Embryonic facial prominence (tissue), 1 donor: ENCODE data around the gene SLC17A1.
"Not testable (repeated sequence)": the region's sequence is repeated elsewhere in the genome, so short reads cannot be mapped to it uniquely, and the experiment has no call there.

Experiments
- DNase-seq: peaks from one replicate; pipeline ENCODE4 v3.0.0-alpha.2; 2016; ENCODE audit errors: extremely low spot score

The SLC17A1 gene

DNA sequence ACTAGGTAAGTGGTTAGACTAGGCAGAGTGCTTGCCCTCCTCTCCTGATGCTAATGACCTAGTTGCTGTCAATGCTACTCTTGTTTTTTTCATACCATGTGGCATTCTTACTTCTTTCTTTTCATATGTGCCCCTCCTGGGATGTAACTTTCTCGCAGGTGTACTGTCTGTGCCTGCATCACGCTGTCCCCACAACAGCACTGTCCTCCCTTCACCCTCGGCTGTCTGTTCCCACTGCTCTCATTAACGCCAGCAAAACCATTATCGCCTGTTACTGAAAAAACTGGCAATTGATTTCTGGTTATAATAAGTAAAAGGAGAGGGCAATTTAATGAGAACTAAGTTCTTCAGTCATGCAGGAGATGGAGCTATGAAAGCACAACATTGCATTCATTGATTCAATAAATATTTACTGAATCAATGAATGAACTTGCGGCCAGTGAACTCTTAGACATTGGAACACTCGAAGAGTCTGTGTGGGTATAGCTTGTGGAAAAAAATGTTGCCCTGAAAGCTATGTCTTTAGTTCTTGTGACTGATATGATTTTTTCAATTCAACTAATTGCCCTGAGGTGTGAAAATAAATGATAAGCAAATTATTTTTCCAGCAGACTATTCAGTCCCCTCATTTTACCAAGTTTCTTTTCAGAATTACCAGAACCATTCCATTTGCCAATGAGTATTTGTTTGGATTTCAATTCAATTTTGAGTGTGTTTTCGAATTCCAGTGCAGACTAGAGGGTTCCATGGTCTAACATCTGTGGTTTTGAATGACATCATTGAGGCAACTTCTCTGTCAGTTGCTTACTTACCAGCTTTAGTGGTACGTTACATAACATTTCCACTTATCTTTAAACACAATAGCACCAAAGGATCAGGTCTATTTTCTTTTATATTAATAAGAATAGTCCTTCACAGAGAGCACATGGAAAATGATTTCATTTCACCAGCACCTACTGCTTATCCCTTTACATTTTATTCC, 75.2 kb downstream of the SLC17A1 start:
- DNase-seq = no peak

DNA sequence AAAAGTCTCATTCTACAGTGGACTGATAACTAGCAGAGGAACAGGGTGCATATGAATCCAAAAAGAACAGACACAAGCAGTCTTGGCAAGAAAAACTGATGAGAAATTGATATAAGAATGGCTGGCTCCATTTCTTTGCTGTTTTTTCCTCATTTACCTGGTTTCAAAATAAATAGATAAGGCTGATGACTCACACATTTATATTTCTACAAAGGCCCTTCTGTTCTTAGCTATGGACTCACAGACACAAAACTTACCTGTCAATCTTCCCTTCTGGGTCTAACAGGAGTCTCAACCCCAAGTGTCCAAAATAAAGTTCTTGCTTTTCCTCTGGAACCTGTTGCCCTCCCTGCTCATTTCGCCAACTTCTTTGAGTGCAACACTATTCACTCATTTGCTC, 76.4 kb downstream of the SLC17A1 start:
- no peak for DNase-seq

DNA sequence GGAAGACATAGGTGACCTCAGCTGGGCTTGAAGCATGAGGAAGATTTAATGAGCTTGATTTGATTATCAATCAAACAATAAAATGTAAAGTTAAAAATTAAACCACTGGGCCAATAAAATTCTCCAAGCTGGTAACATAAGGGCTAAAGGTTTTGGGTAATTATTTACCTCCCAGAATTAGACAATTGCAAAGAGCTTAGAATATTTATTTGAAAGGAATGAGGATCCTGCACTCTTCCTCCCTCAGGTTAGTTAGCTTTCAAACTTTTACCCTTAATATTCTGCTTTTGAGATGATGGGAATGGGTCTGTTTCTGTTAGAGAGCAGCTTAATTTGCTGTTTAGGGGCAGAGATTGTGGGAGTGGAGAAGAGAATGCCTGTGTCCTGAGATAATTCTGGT, 77.3 kb downstream of the SLC17A1 start, which contains the start of gene SLC17A4:
TSS of gene SLC17A4 (plus strand) at position 208 of the 400 bp plus-strand sequence. CDS start 7,221 bp downstream, outside the sequence.
- no peak for DNase-seq

DNA sequence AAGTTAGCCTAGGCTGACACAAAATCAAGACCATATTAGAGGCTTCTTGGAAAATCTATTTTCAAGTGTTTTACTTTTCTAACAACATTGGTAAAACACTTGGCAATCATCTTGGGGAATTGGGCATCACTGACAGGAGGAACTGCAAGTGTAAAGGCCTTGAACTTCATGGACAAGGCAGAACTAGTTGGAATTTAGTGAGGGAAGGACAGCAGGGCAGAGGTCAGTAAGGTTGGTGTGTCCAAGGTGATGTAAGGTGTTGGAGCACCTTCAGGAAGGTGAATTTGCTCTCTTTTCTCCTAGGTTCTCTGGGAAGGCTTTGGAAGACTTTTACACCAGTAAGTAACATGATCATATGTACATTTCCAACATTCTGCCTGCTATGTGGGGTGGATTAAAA, 78.8 kb downstream of the SLC17A1 start:
- DNase-seq = no peak

DNA sequence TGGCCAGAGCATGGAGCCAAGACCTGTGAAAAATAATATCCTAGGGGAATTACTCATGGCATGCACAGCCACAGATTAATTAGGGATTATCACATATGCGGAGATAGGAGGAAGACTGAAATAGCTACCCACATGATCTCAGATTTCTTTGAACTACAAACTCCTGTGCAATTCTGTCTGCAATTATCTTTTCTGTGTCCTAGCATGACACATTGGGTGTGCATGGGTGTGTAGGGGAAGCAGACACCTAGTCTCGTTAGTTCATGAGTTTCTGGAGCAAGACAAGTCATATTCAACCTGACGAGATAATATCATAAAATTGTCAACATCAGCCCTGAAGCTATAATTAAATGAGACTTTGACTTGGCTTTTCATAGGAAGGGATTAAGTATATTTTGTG, 80.9 kb downstream of the SLC17A1 start:
- DNase-seq = no peak

DNA sequence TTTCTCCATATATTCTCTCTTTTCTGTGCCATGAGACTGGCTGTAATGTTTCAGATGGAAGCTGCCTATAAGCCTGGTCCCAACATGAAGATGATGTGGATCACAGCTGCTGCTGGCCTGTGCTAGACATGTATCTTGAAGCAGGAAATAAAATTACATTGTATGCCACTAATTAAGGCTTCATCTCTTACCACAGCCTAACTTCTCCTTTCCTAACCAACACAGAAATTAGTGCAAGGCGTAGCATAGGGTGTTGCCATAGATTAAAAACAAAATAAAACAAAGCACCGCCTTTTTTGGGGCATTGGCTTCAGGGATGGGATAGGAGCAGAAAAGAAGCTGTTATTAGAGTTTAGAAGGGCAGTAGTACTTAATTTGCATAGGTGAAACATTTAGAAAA, 82.0 kb downstream of the SLC17A1 start:
- no peak for DNase-seq

DNA sequence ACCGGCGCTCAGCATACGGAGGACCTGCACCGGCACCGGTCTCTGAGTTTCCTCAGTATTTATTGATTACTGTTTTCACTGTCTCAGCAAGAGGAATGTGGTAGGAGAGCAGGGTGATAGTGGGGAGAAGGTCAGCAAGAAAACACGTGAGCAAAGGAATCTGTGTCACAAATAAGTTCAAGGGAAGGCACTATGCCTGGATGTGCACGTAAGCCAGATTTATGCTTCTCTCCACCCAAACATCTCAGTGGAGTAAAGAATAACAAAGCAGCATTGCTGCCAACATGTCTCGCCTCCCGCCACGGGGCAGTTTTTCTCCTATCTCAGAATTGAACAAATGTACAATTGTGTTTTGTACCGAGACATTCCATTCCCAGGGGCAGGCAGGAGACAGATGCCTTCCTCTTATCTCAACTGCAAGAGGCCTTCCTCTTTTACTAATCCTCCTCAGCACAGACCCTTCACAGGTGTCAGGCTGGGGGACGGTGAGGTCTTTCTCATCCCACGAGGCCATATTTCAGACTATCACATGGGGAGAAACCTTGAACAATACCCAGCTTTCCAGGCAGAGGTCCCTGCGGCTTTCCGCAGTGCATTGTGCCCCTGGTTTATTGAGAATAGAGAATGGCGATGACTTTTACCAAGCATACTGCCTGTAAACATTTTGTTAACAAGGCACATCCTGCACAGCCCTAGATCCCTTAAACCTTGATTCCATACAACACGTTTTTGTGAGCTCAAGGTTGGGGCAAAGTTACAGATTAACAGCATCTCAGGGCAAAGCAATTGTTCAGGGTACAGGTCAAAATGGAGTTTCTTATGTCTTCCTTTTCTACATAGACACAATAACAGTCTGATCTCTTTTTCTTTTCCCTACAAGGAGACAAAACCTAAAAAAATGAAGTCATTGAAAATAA, 83.0 kb downstream of the SLC17A1 start:
- not testable (repeated sequence) for DNase-seq

DNA sequence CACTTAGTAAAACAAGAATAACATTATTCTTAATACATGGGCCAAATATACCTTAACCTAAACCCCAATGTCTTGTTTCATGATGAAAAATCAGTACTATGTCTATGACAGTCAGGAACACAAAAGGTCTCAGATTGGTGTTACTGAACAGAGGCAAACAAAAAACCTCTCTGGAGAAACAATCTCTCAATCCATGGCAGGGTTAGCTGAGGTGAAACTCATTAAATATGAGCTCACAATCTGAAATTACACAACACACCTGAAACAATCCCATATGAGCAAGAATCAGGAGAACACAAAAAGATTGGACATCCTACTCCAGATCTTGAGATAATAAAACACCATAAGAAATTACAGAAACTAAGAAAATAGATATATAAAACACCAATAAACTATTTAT, 83.8 kb downstream of the SLC17A1 start:
- DNase-seq = no peak

DNA sequence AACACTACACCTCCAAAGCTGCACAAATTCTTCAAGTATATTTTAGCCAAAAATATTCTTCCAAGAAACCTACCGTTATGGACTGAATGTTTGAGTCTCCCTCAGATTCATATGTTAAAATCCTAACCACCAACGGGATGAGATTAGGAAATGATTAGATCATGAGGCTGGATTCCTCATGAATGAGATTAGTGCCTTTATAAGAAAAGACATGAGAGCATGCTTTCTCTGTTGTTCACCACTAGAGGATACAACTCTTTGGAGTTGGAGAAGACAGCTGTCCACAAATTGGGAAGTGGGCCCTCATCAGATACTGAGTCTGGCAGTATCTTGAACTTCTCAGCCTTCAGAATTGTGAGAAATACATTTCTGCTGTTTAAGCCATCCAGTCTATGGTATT, 84.4 kb downstream of the SLC17A1 start:
- DNase-seq = no peak

DNA sequence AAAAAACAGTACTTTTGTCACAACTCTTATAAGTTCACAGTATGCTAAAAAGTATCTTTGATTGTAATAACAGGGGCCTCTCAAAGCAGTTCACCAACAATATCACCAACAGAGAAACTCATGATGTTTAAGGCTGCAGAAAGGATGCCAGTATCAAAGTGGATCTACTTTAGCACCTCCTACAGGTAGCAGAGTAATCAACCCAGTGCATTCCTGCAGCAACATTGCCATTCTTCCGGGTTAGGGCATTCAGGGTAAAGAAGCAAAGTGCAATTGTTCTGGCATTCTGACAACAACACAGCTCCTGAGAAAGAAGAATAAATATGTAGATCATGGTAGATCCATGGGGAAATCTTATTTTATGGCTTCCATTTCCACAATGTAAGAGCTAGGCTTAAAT, 84.9 kb downstream of the SLC17A1 start:
- no peak for DNase-seq

DNA sequence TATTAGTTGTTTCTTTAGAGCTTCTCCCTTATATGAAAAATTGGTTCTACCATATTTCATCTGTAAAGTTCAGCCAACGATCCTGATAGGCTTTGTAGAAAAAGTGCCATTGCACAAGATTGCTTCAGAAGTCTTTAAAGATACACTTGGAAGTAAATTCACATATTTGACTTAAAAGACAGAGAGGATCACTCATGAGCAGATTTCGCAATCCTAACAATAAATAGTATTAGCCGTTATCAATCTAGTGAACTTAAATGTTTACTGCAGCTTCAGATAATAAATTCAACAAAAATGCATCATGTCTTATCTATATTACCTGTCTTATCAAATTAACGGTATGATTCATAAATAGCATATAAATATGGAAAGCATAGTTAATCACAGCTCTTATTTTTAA, 86.0 kb downstream of the SLC17A1 start:
- DNase-seq = no peak

DNA sequence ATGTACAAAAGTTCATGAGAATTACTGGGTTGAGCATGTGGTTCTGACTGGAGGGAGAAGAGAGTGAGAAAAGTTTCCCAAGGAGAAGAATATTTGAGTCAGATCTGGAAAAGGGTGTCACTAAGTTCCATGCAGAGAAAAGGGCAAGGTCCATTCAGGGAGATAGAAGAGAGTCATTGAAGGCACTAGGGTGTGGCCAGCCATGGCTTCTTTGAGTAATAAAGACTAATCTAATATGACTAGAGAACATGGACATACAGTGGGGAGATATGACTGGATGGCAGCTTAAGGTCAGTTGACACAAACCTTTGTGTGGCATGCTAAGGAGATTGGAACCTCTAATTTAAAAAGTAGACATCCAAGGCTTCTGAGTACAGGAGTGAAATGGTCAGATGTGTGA, 88.0 kb downstream of the SLC17A1 start:
- no peak for DNase-seq

DNA sequence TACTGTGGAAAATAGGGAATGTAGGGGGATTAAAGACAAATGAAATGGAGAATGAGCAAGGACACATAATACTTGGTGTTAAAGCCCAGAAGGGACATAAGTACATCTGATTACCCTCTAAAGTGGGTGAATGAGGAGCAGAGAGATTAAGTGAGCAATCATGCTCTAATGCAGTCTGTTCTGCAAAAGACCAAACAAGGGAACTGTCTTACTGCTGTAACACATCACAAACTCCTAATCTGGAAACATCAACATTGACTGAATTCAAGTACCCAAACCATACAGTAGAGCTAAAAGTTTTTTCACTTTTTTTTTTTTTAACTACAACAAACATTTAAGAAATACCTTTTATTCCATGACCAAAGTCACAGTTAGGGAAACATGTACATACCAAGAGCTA, 96.6 kb downstream of the SLC17A1 start:
- DNase-seq = no peak
